Measurements from ENCODE around the gene NTSR2.

GRCh38 chr2:11677136-11678055, 7.4 kb upstream of the NTSR2 start:
- TF ChIP-seq, protein P1, sequence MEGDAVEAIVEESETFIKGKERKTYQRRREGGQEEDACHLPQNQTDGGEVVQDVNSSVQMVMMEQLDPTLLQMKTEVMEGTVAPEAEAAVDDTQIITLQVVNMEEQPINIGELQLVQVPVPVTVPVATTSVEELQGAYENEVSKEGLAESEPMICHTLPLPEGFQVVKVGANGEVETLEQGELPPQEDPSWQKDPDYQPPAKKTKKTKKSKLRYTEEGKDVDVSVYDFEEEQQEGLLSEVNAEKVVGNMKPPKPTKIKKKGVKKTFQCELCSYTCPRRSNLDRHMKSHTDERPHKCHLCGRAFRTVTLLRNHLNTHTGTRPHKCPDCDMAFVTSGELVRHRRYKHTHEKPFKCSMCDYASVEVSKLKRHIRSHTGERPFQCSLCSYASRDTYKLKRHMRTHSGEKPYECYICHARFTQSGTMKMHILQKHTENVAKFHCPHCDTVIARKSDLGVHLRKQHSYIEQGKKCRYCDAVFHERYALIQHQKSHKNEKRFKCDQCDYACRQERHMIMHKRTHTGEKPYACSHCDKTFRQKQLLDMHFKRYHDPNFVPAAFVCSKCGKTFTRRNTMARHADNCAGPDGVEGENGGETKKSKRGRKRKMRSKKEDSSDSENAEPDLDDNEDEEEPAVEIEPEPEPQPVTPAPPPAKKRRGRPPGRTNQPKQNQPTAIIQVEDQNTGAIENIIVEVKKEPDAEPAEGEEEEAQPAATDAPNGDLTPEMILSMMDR (IDR thresholded peaks at IDR 0.05) = no peak
- TF ChIP-seq POLR2AphosphoS5 (IDR thresholded peaks at IDR 0.05) = no peak

Measured in transverse colon (tissue), 4 donors.